IPS-15b (cell line): ENCODE results near the gene PUS10.
"Not testable (repeated sequence)": the region's sequence is repeated elsewhere in the genome, so short reads cannot be mapped to it uniquely, and the experiment has no call there.

ENCODE experiments used
- H3K27me3 ChIP-seq: one replicate; pipeline ENCODE4 v1.6.1; 2013; ENCODE audit warnings: low read length; ENCODE audit not compliant: control insufficient read depth, insufficient read depth
- H3K36me3 ChIP-seq: one replicate; pipeline ENCODE4 v1.6.1; 2013; ENCODE audit warnings: low read length; ENCODE audit not compliant: control insufficient read depth, insufficient read depth
- H3K4me1 ChIP-seq: one replicate; pipeline ENCODE4 v1.6.1; 2013; ENCODE audit warnings: mild to moderate bottlenecking, low read length; ENCODE audit not compliant: control insufficient read depth, insufficient read depth
- H3K4me3 ChIP-seq: one replicate; pipeline ENCODE4 v1.5.1; 2013; ENCODE audit warnings: low read depth, low read length
- H3K9ac ChIP-seq: one replicate; pipeline ENCODE4 v1.6.1; 2013; ENCODE audit warnings: low read depth, mild to moderate bottlenecking, low read length
- H3K9me3 ChIP-seq: one replicate; pipeline ENCODE4 v1.6.1; 2013; ENCODE audit warnings: mild to moderate bottlenecking, low read length; ENCODE audit not compliant: control insufficient read depth, insufficient read depth

Gene PUS10

DNA sequence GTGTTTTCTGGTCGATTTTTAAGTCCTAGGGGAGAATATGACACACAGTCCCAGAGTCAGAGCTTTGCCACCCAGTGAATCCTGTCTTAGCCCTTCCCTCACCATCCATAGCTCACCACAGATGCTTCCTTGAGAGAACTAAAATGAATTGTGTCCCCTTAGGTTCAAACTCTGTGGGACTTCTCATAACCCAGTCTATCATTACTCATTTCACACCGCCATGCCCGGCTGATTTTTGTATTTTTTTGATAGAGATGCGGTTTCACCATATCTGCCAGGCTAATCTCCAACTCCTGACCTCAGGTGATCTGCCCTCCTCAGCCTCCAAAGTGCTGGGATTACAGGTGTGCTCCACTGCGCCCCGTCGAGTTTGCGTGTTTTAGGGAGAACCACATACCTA, 69.9 kb downstream of the PUS10 start:
- Histone ChIP-seq H3K9ac (no peak overlapping the region), H3K4me1 (no peaks in the 10 kb centered on the region), H3K36me3 (no peaks in the 10 kb centered on the region)

DNA sequence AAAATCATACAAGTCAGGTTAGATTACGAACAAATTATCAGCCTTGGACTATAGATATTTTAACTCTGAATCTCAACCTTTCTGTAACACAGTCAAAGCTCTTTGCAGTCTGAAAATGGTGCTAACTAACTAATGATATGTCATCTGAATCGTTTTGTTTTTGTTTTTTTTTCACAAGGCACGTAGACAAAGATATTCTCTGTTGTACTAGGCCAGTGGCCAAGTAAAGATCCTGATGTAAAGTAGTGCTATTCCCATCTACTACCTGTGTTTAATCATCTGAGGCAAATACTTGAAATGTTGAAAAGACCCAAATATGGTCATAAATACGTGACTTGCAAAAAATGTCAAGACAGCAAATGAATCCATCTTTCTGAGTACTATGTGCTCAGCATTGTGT, 71.0 kb downstream of the PUS10 start:
- Histone ChIP-seq H3K9ac (no peak overlapping the region), H3K4me1 (no peaks in the 10 kb centered on the region), H3K9me3 (no peaks in the 10 kb centered on the region)

More for the DNA sequence above, 69.9 kb downstream of the PUS10 start:
- H3K4me3 ChIP-seq = no peak overlapping the region
- no peaks in the 10 kb centered on the region for H3K9me3 ChIP-seq
- H3K27me3 ChIP-seq = no peaks in the 10 kb centered on the region

DNA sequence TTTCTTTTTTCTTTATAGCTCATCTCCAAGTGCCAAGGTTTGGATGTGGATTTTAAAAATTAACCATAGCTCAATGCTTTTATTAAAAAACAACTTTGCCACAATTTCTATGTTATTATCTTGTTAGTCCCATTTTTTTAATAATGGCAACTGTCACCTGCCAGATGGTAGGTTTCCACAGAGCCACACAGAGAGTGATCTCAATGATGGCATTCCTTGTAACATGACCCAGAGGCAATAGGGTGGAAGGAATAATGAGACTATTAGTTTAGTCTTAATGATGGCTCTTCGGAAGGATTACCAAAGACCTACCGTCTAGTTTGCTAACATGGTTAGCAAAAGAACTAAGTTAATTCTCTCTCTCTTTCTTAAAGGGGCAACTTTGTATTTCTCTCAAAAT, 72.7 kb downstream of the PUS10 start:
- Histone ChIP-seq H3K9me3 (no peaks in the 10 kb centered on the region), H3K9ac (no peak overlapping the region), H3K27me3 (no peaks in the 10 kb centered on the region), H3K4me3 (no peak overlapping the region), H3K4me1 (no peaks in the 10 kb centered on the region), H3K36me3 (no peaks in the 10 kb centered on the region)

More for the DNA sequence above, 71.0 kb downstream of the PUS10 start:
- no peak overlapping the region for H3K4me3 ChIP-seq
- no peaks in the 10 kb centered on the region for H3K36me3 ChIP-seq
- H3K27me3 ChIP-seq = no peaks in the 10 kb centered on the region

DNA sequence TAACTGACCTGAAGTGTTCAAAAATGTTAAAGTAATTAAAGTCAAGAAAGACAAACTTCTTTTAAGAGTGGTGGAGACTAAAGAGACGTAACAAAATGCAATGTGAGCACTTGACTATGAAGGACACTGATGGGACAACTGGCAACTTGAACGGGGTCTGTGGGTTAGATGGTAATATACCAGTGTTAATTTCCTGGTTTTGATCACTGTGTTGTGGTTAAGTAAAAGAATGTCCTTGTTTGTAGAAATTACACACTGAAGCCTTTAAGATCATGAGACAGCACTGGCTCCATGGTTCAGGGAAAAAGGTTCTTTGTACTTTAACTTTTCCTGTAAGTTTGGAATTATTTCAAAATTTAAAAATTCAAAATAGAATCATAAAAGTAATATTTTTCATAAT, 78.4 kb downstream of the PUS10 start:
- no peak overlapping the region for H3K9ac ChIP-seq
- H3K4me1 ChIP-seq = no peaks in the 10 kb centered on the region
- H3K9me3 ChIP-seq = no peaks in the 10 kb centered on the region
- no peaks in the 10 kb centered on the region for H3K27me3 ChIP-seq
- no peaks in the 10 kb centered on the region for H3K36me3 ChIP-seq
- H3K4me3 ChIP-seq = no peak overlapping the region

DNA sequence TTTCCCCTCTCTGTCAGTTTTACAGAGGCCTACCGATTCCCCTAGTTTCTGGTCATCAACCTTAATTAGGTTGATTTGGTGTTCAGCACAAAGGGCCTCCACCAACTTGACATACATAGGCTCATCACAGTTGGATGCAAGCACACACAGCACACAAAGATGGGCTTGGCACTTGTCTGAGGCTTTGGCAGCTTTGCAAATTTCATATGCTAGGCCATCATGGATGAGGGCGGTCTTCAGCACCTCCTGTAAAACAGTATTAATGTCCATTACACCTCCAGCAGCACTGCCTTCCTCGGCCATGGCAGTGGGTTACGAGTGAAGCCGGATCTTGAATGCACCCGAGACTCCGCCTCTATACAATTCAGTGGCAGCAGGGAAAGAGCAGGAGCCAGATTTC, 79.8 kb downstream of the PUS10 start:
- H3K27me3 ChIP-seq = no peaks in the 10 kb centered on the region
- H3K9ac ChIP-seq = no peak overlapping the region
- H3K4me3 ChIP-seq = no peak overlapping the region
- no peaks in the 10 kb centered on the region for H3K36me3 ChIP-seq
- no peaks in the 10 kb centered on the region for H3K4me1 ChIP-seq
- H3K9me3 ChIP-seq = no peaks in the 10 kb centered on the region

DNA sequence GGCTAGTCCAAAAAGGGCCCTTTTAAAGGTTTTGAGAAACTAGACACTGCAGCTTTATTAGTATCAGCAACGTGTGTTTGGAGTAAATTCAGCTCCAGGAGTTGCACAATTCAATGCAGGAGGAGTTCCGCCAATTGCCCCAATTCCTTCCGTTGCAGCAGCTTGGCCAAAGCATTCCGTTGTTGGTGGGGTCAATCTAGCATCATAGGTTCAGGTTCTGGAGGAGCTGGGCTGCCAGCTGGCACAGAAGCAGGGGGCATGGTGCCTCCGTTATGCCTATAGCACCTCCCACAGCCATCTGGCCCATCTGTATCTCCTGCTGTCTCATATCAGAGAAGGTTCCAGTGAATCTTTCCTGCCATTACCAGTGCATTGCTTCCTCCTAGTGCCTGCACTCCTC, 81.3 kb downstream of the PUS10 start:
- Histone ChIP-seq H3K4me3 (no peak overlapping the region), H3K4me1 (no peaks in the 10 kb centered on the region), H3K27me3 (no peaks in the 10 kb centered on the region), H3K36me3 (no peaks in the 10 kb centered on the region), H3K9me3 (no peaks in the 10 kb centered on the region), H3K9ac (no peak overlapping the region)

DNA sequence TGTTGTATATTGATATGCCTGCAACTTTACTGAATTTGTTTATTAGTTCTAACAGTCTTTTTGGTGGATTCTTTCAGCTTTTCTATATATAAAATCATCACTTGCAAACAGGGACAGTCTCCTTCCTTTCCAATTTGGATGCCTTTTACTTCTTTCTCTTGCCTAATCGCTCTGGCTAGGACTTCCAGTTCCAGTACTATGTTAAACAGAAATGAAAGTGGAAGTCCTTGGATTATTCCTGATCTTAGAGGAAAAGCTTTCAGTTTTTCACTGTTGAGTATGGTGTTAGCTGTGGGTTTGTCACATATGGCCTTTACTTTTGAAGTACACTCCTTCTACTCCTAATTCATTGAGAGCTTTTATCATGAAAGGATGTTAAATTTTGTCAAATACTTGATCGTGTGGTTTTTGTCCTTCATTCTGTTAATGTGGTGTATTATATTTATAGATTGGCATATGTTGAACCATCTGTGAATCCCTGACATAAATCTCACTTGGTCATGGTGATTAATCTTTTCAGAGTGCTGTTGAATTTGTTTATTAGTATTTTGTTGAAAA, 83.8 kb downstream of the PUS10 start:
- Histone ChIP-seq H3K4me3 (no peak overlapping the region), H3K4me1 (no peaks in the 10 kb centered on the region), H3K9me3 (no peaks in the 10 kb centered on the region), H3K36me3 (no peaks in the 10 kb centered on the region), H3K27me3 (no peaks in the 10 kb centered on the region), H3K9ac (no peak overlapping the region)

DNA sequence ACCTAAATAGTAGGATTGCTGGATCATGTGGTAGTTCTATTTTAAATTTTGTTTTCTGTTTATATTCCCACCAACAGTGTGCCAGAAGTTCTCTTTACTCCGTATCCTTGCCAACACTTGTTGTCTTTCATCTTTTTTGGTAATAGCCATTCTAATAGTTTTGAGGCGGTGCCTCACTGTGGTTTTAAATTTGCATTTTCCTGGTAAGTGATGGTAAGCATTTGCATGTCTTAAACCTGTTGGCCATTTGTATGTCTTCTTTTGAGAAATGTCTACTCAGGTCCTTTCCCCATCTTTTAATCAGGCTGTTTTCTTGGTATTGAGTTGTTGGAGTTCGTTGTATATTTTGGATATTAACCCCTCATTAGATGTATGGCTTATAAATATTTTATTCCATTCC, 85.1 kb downstream of the PUS10 start:
- H3K9ac ChIP-seq = no peak overlapping the region
- no peaks in the 10 kb centered on the region for H3K4me1 ChIP-seq
- no peak overlapping the region for H3K4me3 ChIP-seq
- H3K27me3 ChIP-seq = no peaks in the 10 kb centered on the region
- H3K36me3 ChIP-seq = no peaks in the 10 kb centered on the region
- no peaks in the 10 kb centered on the region for H3K9me3 ChIP-seq

DNA sequence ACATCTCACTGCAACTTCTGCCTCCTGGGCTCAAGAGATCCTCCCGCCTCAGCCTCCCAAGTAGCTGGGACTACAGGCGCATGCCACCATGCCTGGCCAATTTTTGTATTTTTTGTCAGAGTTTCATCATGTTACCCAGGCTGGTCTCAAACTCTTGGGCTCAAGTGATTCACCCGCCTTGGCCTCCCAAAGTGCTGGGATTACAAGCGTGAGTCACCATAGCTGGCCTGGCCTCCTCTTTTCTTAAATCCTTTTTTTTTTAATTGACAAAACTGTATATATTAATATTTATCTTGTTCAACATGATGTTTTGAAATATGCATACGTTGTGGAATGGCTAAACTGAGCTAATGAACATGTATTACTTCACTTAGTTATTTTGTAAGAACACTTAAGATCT, 86.0 kb downstream of the PUS10 start:
- H3K27me3 ChIP-seq, H3K9ac ChIP-seq, H3K9me3 ChIP-seq, H3K36me3 ChIP-seq, H3K4me3 ChIP-seq, H3K4me1 ChIP-seq: not testable (repeated sequence)

DNA sequence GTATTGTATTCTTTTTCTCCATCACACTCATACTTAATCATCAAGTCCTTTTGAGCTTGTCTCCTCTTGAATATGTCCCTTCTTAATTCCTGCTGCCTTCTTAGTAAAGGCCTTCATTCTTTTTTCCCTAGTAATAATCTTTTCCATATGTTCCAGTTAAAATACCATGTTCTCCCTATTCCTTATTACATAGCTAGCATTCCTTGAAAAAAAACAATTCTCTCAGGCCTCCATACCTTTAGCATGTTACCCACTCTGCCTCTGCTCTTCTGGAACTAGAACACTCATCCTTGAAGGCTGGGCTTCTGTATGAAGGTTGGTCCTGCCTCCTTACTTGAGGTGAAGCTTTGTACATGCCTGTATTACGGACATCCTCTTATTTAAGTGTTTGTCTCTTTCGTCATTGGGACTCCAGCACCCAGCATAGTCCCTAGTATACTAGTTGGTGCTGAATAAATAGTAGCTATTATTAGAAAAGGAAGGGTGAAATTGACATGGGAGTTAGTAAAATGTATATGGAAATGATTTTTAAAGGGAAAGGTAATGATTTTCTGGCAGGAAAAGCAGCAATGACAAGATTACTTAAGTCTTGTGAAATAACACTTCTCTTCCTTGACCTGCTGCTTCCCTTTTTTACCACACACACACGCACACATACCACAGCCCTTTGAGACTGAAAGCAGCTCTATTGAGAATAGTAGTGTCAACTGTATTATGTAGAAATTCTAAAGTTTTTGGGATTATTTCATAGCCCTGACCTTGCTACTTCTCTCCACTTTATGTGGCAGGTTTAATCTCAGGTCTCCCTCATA, 91.1 kb downstream of the PUS10 start:
- H3K4me1 ChIP-seq = peaks cover 10% of the 10 kb centered on the region
- H3K36me3 ChIP-seq = peaks cover 4% of the 10 kb centered on the region
- no peak overlapping the region for H3K9ac ChIP-seq
- H3K9me3 ChIP-seq = no peaks in the 10 kb centered on the region
- no peak overlapping the region for H3K4me3 ChIP-seq
- no peaks in the 10 kb centered on the region for H3K27me3 ChIP-seq

DNA sequence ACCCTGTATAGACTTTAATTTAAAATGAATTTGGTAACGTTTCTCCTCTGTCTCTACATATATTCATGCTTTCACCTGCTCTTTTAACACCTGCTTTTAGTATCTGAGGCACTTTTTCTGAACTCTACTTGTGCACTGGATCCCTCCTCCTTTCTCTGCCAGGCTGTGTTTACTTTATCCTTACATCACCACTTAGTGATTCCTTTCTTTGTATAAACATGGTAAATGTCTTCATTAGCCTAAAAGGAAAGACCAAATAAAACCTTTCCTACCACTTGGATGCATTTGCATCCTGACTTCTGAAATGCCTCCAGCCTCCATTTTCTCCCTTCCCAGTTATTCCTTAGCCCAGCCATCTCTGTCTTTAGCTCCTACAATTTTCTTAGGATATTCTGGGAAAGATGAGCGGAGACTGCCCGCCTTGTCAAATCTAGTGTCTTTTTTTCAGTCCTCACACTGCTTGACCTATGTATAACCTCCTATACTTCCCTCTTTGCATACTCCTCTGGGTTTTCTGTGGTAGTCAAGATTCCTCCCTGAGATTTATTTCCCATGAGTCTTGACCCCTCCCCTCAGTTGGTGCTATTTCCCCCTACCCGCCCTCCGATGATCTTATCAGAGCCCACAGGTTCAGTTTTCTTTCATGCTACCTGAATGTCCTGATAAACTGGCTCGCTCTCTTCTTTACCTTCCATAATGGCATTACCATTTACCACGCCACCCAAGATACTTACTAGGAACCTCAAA, 91.9 kb downstream of the PUS10 start:
- no peak overlapping the region for H3K4me3 ChIP-seq
- H3K36me3 ChIP-seq = peaks cover 4% of the 10 kb centered on the region
- H3K9ac ChIP-seq = no peak overlapping the region

DNA sequence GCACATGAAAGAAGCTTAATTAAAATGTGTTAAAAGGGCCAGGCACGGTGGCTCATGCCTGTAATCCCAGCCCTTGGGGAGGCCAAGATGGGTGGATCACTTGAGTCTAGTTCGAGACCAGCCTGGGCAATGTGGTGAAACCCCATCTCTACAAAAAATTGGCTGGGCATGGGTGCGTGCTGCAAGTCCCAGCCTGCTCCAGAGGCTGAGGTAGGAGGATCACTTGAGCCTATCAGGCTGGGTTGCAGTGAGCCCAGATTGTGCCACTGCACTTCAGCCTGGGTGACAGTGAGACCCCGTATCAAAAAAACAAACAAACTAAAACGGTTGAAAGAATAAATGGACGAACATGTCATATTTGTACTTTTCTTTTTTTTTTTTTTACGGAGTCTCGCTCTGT, 110.7 kb downstream of the PUS10 start:
- Histone ChIP-seq H3K9me3 (no peaks in the 10 kb centered on the region), H3K4me3 (no peak overlapping the region), H3K4me1 (peaks cover 3% of the 10 kb centered on the region), H3K36me3 (no peaks in the 10 kb centered on the region), H3K9ac (no peak overlapping the region), H3K27me3 (no peaks in the 10 kb centered on the region)

More for the DNA sequence above, 91.9 kb downstream of the PUS10 start:
- peaks cover 10% of the 10 kb centered on the region for H3K4me1 ChIP-seq
- H3K27me3 ChIP-seq = no peaks in the 10 kb centered on the region
- no peaks in the 10 kb centered on the region for H3K9me3 ChIP-seq
